ENCODE measurements around the gene MRPS10. TPM values are rescaled to one million over a fixed set of nuclear protein-coding genes. Genes with fewer than 3 reads are reported as not detected.

The MRPS10 gene
- total RNA-seq, 6 experiments from 2014 or later: 17.7 to 35.3 (median 20.1) TPM

- DNase-seq: peak; percentile 72 to 87 (median 86)
- no peak overlapping the region for H3K4me3 ChIP-seq
- peak; percentile 82 to 92 (median 86) for ATAC-seq
- 8% methylated on average over 4 of the region's 9 CpGs for WGBS (ENCODE audit: insufficient coverage, low coverage, low lambda C conversion rate, missing lambda C conversion rate)
- H3K27ac ChIP-seq: peak overlapping the region in 2 of 3 donors; percentile 17 to 48
- TF ChIP-seq CTCF (IDR thresholded peaks at IDR 0.05): no peak
- no peak for TF ChIP-seq POLR2A (IDR thresholded peaks at IDR 0.05)
- H3K4me1 ChIP-seq: peaks cover 0 to 21% (median 4%) of the 10 kb centered on the region in 4 donors
- no peaks in the 10 kb centered on the region for H3K9me3 ChIP-seq
- no peaks in the 10 kb centered on the region for H3K27me3 ChIP-seq
- H3K36me3 ChIP-seq: no peaks in the 10 kb centered on the region
- intact Hi-C loops (cut with DNase I): no loop called here
Observed at GRCh38 chr6:42251911-42252637, 34.4 kb upstream of the MRPS10 start.

- Histone ChIP-seq H3K27ac (no peak overlapping the region), H3K9me3 (no peaks in the 10 kb centered on the region), H3K36me3 (no peaks in the 10 kb centered on the region), H3K4me3 (no peak overlapping the region), H3K4me1 (peaks cover 0 to 21% (median 4%) of the 10 kb centered on the region in 4 donors), H3K27me3 (no peaks in the 10 kb centered on the region)
- intact Hi-C loops (cut with DNase I): no loop called here
- WGBS (ENCODE audit: insufficient coverage, low coverage, low lambda C conversion rate, missing lambda C conversion rate): 50% methylated on average over 1 of the region's 1 CpG
- ATAC-seq (peak in 1 of 4 donors; percentile 5), DNase-seq (no peak)
- TF ChIP-seq POLR2A (IDR thresholded peaks at IDR 0.05) (no peak), CTCF (IDR thresholded peaks at IDR 0.05) (no peak)
Observed at GRCh38 chr6:42251500-42251899, 33.8 kb upstream of the MRPS10 start.

GRCh38 chr6:42250274-42250931 lies 32.7 kb upstream of the MRPS10 start:
- Histone ChIP-seq H3K27ac (no peak overlapping the region), H3K4me3 (no peak overlapping the region), H3K36me3 (no peaks in the 10 kb centered on the region), H3K9me3 (no peaks in the 10 kb centered on the region), H3K27me3 (no peaks in the 10 kb centered on the region), H3K4me1 (peaks cover 0 to 21% (median 4%) of the 10 kb centered on the region in 4 donors)
- no peak for ATAC-seq
- 69% methylated on average over 10 of the region's 10 CpGs for WGBS (ENCODE audit: insufficient coverage, low coverage, low lambda C conversion rate, missing lambda C conversion rate)
- intact Hi-C loops (cut with DNase I): no loop called here
- TF ChIP-seq CTCF (IDR thresholded peaks at IDR 0.05): no peak
- no peak for TF ChIP-seq POLR2A (IDR thresholded peaks at IDR 0.05)
- no peak for DNase-seq

GRCh38 chr6:42249279-42249678 lies 31.6 kb upstream of the MRPS10 start:
- H3K4me1 ChIP-seq: peaks cover 0 to 16% (median 4%) of the 10 kb centered on the region in 4 donors
- H3K9me3 ChIP-seq: no peaks in the 10 kb centered on the region
- 13% methylated on average over 2 of the region's 3 CpGs for WGBS (ENCODE audit: insufficient coverage, low coverage, low lambda C conversion rate, missing lambda C conversion rate)
- ATAC-seq (peak in 1 of 4 donors; percentile 17), DNase-seq (no peak)
- intact Hi-C loops (cut with DNase I): no loop called here
- H3K36me3 ChIP-seq: no peaks in the 10 kb centered on the region
- TF ChIP-seq POLR2A (IDR thresholded peaks at IDR 0.05): no peak
- no peak for TF ChIP-seq CTCF (IDR thresholded peaks at IDR 0.05)
- H3K27ac ChIP-seq: no peak overlapping the region
- no peaks in the 10 kb centered on the region for H3K27me3 ChIP-seq
- H3K4me3 ChIP-seq: no peak overlapping the region
